ENCODE measurements around the gene PEPD. TPM values are rescaled to one million over a fixed set of nuclear protein-coding genes. Genes with fewer than 3 reads are reported as not detected.

The PEPD gene
- total and polyA plus RNA-seq, 2 of the 4 experiments (the other 2 are of a cell fraction), result 36.7 to 88.4 TPM

DNA sequence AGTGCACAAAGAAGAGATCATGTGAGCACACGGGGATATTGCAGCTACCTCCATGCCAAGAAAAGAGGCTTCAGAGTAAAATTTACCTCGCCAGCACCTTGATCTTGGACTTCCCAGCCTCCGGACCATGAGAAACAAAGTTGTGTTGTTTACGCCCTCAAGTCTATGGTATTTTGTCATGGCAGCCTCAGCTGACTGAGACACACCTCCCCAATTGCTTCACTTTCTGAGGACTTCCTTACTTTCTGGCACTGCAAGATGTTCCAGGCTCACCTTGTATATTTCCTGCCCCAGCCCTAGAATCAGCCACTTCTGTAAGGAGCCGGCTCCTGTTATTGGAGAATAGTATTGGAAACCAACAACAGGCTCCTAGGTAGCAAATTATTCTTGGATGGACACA, 154.7 kb downstream of the PEPD start:
- WGBS, 2 experiments (ENCODE audit: extremely low coverage in 2 of 2, insufficient read length in 1 of 2), result no CpG with 5 or more reads among the region's 5 CpGs
- no peak overlapping the region for H2BK5ac ChIP-seq (ENCODE audit: low read depth, low read length, poor library complexity, severe bottlenecking)
- H3K9me3 ChIP-seq (ENCODE audit: control insufficient read depth, insufficient read depth, low read length), result no peaks in the 10 kb centered on the region
- no peak overlapping the region for H2AK5ac ChIP-seq (ENCODE audit: low read depth, low read length)
- no peak overlapping the region for H2AFZ ChIP-seq (replicated peaks; ENCODE audit: low read length, poor library complexity)
- no peak for ATAC-seq (ENCODE audit: low read depth)
- no peak for DNase-seq
- H3K9ac ChIP-seq (ENCODE audit: low read depth, low read length), result no peak overlapping the region
- POLR2A ChIA-PET (ENCODE audit: unreplicated experiment), result no interaction called here
- H2BK15ac ChIP-seq (ENCODE audit: low read depth, low read length), result no peak overlapping the region
- no peaks in the 10 kb centered on the region for H4K20me1 ChIP-seq (ENCODE audit: insufficient read depth, low read length)
- no peak overlapping the region for H3K14ac ChIP-seq (replicated peaks; ENCODE audit: low read depth, low read length)
- no peaks in the 10 kb centered on the region for H3K79me1 ChIP-seq (ENCODE audit: low read depth in 1 of 2, low read length in 2 of 2)
- H4K5ac ChIP-seq (ENCODE audit: low read depth, low read length), result no peak overlapping the region
- in situ Hi-C loops (cut with MboI; ENCODE audit: low sequenced_read_pairs) (no loop called here), intact Hi-C loops (cut with micrococcal nuclease) (no loop called here), dilution Hi-C loops (cut with HindIII; ENCODE audit: low sequenced_read_pairs, unreplicated experiment) (no loop called here)
- H3K56ac ChIP-seq (ENCODE audit: extremely low read depth, insufficient read depth, low read length), result no peak overlapping the region
- H3K4me1 ChIP-seq (ENCODE audit: control insufficient read depth, insufficient read depth, low read length), result no peaks in the 10 kb centered on the region
- no peak overlapping the region for H3K23ac ChIP-seq (ENCODE audit: low read depth, low read length)
- no peak overlapping the region for H2AK9ac ChIP-seq (replicated peaks; ENCODE audit: low read depth, low read length, poor library complexity)
- H3K9me1 ChIP-seq (ENCODE audit: insufficient read depth, low read length), result no peaks in the 10 kb centered on the region
- no peak overlapping the region for H3K27ac ChIP-seq (ENCODE audit: insufficient read depth, low read length)
- no peak overlapping the region for H3K4ac ChIP-seq (ENCODE audit: low read depth, low read length)
- H4K8ac ChIP-seq (ENCODE audit: low read depth in 2 of 2, low read length in 2 of 2), result no peak overlapping the region
- H3K36me3 ChIP-seq (ENCODE audit: control insufficient read depth, insufficient read depth, low read length), result no peaks in the 10 kb centered on the region
- no TSS peak for BruUV-seq (replicated peaks)
- no peak overlapping the region for H2BK20ac ChIP-seq (ENCODE audit: low read depth, low read length)
- H2BK120ac ChIP-seq (ENCODE audit: low read depth, low read length), result no peak overlapping the region
- TF ChIP-seq RAD21 (IDR thresholded peaks at IDR 0.05; ENCODE audit: low read length), result no peak
- no peak for TF ChIP-seq POLR2A (IDR thresholded peaks at IDR 0.05; ENCODE audit: low read depth, low read length)
- TF ChIP-seq, protein P1, sequence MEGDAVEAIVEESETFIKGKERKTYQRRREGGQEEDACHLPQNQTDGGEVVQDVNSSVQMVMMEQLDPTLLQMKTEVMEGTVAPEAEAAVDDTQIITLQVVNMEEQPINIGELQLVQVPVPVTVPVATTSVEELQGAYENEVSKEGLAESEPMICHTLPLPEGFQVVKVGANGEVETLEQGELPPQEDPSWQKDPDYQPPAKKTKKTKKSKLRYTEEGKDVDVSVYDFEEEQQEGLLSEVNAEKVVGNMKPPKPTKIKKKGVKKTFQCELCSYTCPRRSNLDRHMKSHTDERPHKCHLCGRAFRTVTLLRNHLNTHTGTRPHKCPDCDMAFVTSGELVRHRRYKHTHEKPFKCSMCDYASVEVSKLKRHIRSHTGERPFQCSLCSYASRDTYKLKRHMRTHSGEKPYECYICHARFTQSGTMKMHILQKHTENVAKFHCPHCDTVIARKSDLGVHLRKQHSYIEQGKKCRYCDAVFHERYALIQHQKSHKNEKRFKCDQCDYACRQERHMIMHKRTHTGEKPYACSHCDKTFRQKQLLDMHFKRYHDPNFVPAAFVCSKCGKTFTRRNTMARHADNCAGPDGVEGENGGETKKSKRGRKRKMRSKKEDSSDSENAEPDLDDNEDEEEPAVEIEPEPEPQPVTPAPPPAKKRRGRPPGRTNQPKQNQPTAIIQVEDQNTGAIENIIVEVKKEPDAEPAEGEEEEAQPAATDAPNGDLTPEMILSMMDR (conservative IDR thresholded peaks at IDR 0.05; ENCODE audit: low read depth, low read length), result no peak
- no peak for TF ChIP-seq RCOR1 (IDR thresholded peaks at IDR 0.05; ENCODE audit: insufficient replicate concordance, low read length)
- TF ChIP-seq, protein P2, sequence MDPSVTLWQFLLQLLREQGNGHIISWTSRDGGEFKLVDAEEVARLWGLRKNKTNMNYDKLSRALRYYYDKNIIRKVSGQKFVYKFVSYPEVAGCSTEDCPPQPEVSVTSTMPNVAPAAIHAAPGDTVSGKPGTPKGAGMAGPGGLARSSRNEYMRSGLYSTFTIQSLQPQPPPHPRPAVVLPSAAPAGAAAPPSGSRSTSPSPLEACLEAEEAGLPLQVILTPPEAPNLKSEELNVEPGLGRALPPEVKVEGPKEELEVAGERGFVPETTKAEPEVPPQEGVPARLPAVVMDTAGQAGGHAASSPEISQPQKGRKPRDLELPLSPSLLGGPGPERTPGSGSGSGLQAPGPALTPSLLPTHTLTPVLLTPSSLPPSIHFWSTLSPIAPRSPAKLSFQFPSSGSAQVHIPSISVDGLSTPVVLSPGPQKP (IDR thresholded peaks at IDR 0.05; ENCODE audit: borderline replicate concordance, low read depth, low read length), result no peak
- no peak for TF ChIP-seq MAZ (IDR thresholded peaks at IDR 0.05; ENCODE audit: borderline replicate concordance, low read depth, low read length)
- TF ChIP-seq MAFK (IDR thresholded peaks at IDR 0.05; ENCODE audit: low read depth, low read length), result no peak
- no peak overlapping the region for H4K91ac ChIP-seq (ENCODE audit: insufficient read depth, low read depth, low read length)
- no peak overlapping the region for H3K18ac ChIP-seq (ENCODE audit: low read depth, low read length)
- CTCF ChIA-PET, result no interaction called here
- H3K4me3 ChIP-seq (ENCODE audit: insufficient read depth, low read depth, low read length), result no peak overlapping the region
- peaks cover 44% of the 10 kb centered on the region for H3K27me3 ChIP-seq (ENCODE audit: control insufficient read depth, insufficient read depth, low read length)
- no peak overlapping the region for H3K4me2 ChIP-seq (ENCODE audit: low read depth, low read length)
